Fibroblast of villous mesenchyme (primary cell): ENCODE results near the gene ALDH1B1. TPM values are rescaled to one million over a fixed set of nuclear protein-coding genes. Genes with fewer than 3 reads are reported as not detected.
"Not testable (repeated sequence)": the region's sequence is repeated elsewhere in the genome, so short reads cannot be mapped to it uniquely, and the experiment has no call there.

Source experiments
- DNase-seq: peaks from one replicate; pipeline ENCODE4 v3.0.0-alpha.2; 2010; ENCODE audit warnings: low read depth
- H3K4me3 ChIP-seq: 2 replicates; pipeline ENCODE4 v1.5.1; 2011; ENCODE audit warnings: low read depth, mild to moderate bottlenecking, low read length
- CTCF ChIP-seq: IDR thresholded peaks from 2 replicates; pipeline ENCODE4 v1.5.1; 2012; ENCODE audit warnings: low read depth, mild to moderate bottlenecking, low read length; ENCODE audit not compliant: insufficient read depth
- total RNA-seq: library from RNA; depleted of rRNA; stranded (reverse); fragments of >200 nt; gene quantifications from 2 replicates; pipeline ENCODE4 v1.2.3, GENCODE V29; 2012

The ALDH1B1 gene
- total RNA-seq, 1 donor: 74.3 TPM

GRCh38 chr9:38372762-38373619 lies 19.5 kb upstream of the ALDH1B1 start:
- no peak for DNase-seq
- no peak overlapping the region for H3K4me3 ChIP-seq
- TF ChIP-seq CTCF: no peak

- no peak for DNase-seq
- H3K4me3 ChIP-seq: no peak overlapping the region
- TF ChIP-seq CTCF: no peak
Measured at GRCh38 chr9:38373679-38374078, 18.8 kb upstream of the ALDH1B1 start.

DNA sequence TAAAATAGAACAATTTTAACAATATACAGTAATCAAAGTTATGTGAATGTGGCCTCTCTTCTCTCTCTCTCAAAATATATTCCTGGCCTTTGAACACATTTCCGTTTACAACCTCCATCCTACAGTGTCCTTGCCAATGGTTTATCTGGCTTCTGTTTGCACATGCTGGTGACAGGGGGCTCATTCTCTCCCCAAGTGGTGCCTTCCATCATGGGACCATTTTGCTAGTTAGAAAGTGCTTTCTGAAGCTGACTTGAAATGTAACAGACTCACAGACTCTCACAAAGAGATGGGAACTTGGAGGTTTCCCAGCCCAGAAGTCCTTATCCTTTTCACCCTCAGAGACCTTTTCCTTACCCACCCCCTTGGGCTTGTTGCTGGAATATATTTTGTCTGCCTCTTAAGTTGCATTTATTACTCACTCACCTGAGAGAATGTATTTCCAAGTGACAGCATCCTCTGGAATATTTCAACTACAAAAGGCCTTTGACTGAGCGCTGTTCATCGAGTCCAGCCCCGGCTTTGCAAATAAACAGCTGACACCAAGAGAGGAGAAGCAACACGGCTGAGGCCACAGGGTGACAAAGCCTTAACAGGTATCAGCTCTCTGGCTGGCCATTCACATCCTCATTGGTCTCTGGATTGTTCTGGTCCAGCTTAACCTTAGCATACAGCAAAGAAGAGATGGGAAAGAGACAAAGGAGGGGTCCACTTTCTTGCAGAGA lies 17.5 kb upstream of the ALDH1B1 start:
- no peak for DNase-seq
- TF ChIP-seq CTCF: no peak
- no peak overlapping the region for H3K4me3 ChIP-seq

DNA sequence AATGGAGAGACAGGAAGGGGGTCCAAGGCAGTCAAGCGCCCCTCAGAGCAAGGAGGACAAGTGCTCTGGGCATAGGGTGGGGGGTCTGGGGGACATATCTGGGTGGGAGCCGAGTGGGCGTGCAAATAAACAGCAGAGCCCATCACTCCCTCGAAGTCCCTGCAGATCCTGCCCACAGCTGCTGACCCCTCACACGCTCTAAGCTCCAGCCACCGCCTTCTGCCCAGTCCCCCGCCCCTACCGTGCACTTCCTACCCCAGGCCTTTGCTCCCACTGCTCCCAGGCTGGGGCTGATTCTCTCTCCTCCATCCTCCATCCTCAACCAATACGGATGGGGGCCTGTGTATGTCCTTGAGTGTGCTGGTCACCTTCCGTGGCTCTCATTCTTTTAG lies 16.9 kb upstream of the ALDH1B1 start:
- no peak overlapping the region for H3K4me3 ChIP-seq
- no peak for TF ChIP-seq CTCF

GRCh38 chr9:38376021-38376670 lies 16.4 kb upstream of the ALDH1B1 start:
- TF ChIP-seq CTCF: no peak
- DNase-seq: no peak
- H3K4me3 ChIP-seq: no peak overlapping the region

More for the DNA sequence above, 16.9 kb upstream of the ALDH1B1 start:
- no peak for DNase-seq

DNA sequence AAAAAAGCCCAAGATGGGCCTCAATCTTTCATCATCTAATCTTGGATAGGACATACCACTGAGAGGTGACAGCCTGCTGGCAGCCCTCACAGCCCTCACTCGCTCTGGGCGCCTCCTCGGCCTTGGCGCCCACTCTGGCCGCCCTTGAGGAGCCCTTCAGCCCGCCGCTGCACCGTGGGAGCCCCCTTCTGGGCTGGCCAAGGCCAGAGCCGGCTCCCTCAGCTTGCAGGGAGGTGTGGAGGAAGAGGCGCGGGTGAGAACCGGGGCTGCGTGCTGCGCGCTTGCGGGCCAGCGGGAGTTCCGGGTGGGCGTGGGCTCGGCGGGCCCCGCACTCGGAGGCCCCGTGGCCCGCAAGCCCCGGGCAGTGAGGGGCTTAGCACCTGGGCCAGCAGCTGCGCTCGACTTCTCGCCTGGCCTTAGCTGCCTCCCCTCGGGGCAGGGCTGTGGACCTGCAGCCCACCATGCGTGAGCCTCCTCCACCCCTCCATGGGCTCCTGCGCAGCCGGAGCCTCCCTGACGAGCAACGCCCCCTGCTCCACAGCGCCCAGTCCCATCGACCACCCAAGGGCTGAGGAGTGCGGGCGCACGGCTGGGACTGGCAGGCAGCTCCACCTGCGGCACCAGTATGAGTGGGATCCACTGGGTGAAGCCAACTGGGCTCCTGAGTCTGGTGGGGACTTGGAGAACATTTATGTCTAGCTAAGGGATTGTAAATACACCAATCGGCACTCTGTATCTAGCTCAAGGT lies 15.0 kb upstream of the ALDH1B1 start:
- H3K4me3 ChIP-seq, DNase-seq: not testable (repeated sequence)
